HG03039 (cell line): ENCODE measurements around the gene PPIP5K2.
"Not testable (repeated sequence)": the region's sequence is repeated elsewhere in the genome, so short reads cannot be mapped to it uniquely, and the experiment has no call there.

Experiments
- ATAC-seq: cut with Tn5 transposase; IDR thresholded peaks from one replicate; pipeline ENCODE4 v1.9.1; 2021; ENCODE audit warnings: mild to moderate bottlenecking, moderate library complexity; ENCODE audit not compliant: unreplicated experiment

Gene PPIP5K2

GRCh38 chr5:103205991-103206700, 86.0 kb downstream of the PPIP5K2 start:
- ATAC-seq, result no peak

- ATAC-seq, result no peak
These were observed 86.9 kb downstream of the PPIP5K2 start for GRCh38 chr5:103207011-103207410.

- no peak for ATAC-seq
These were observed 87.6 kb downstream of the PPIP5K2 start for GRCh38 chr5:103207653-103208052.

- no peak for ATAC-seq
These were observed 88.4 kb downstream of the PPIP5K2 start for GRCh38 chr5:103208460-103208859.

- ATAC-seq, result no peak
These were observed 89.0 kb downstream of the PPIP5K2 start for GRCh38 chr5:103209065-103209464.

- no peak for ATAC-seq
These were observed 90.9 kb downstream of the PPIP5K2 start for GRCh38 chr5:103210952-103211351.

- ATAC-seq, result no peak
These were observed 91.8 kb downstream of the PPIP5K2 start for GRCh38 chr5:103211576-103212561.

GRCh38 chr5:103216137-103216536, 96.0 kb downstream of the PPIP5K2 start:
- no peak for ATAC-seq

GRCh38 chr5:103216697-103217096, 96.6 kb downstream of the PPIP5K2 start:
- ATAC-seq, result no peak

GRCh38 chr5:103217101-103217500, 97.0 kb downstream of the PPIP5K2 start:
- no peak for ATAC-seq

- ATAC-seq, result no peak
These were observed 98.1 kb downstream of the PPIP5K2 start for GRCh38 chr5:103218164-103218563.

GRCh38 chr5:103219074-103219473, 99.0 kb downstream of the PPIP5K2 start:
- ATAC-seq, result not testable (repeated sequence)

- ATAC-seq, result no peak
These were observed 103.2 kb downstream of the PPIP5K2 start for GRCh38 chr5:103223031-103223955.

- peak; percentile 94 for ATAC-seq
These were observed 104.2 kb downstream of the PPIP5K2 start for GRCh38 chr5:103224118-103224893.

- ATAC-seq, result no peak
These were observed 104.8 kb downstream of the PPIP5K2 start for GRCh38 chr5:103224894-103225246.

- ATAC-seq, result no peak
These were observed 108.0 kb downstream of the PPIP5K2 start for GRCh38 chr5:103228061-103228460.

GRCh38 chr5:103228588-103228987, 108.5 kb downstream of the PPIP5K2 start:
- no peak for ATAC-seq

- peak; percentile 77 for ATAC-seq
These were observed 112.4 kb downstream of the PPIP5K2 start for GRCh38 chr5:103232393-103232999.

- no peak for ATAC-seq
These were observed 114.3 kb downstream of the PPIP5K2 start for GRCh38 chr5:103234239-103234975.
